Sigmoid colon (tissue), 7 donors: Measurements from ENCODE around the gene EPN3. TPM values are rescaled to one million over a fixed set of nuclear protein-coding genes. Genes with fewer than 3 reads are reported as not detected.

Experiments used
- DNase-seq: peaks from one replicate; pipeline ENCODE4 v3.0.0-alpha.2; 2019
- H3K27ac ChIP-seq, 4 donors: fragments of 200-600 bp; sonication (generic); one replicate each; pipeline ENCODE4 v1.5.1; 2016 to 2019; ENCODE audit warnings: mild to moderate bottlenecking in 1 of 4
- H3K27me3 ChIP-seq, 3 donors: fragments of 200-600 bp; sonication (generic); one replicate each; pipeline ENCODE4 v1.5.1; 2019; ENCODE audit warnings: mild to moderate bottlenecking in 1 of 3
- H3K36me3 ChIP-seq, 4 donors: fragments of 200-600 bp; sonication (generic); one replicate each; pipeline ENCODE4 v1.5.1; 2016 to 2019
- H3K4me1 ChIP-seq, 4 donors: fragments of 200-600 bp; sonication (generic); one replicate each; pipeline ENCODE4 v1.5.1; 2017 to 2019
- H3K4me3 ChIP-seq, 4 donors: fragments of 200-600 bp; sonication (generic); one replicate each; pipeline ENCODE4 v1.5.1; 2017 to 2019; ENCODE audit warnings: mild to moderate bottlenecking in 2 of 4, moderate library complexity in 1 of 4
- H3K9me3 ChIP-seq, 4 donors: fragments of 200-600 bp in 3 of 4; sonication (generic) in 3 of 4; one replicate each; pipeline versions ENCODE4 v1.5.1 to v1.6.1; 2013 to 2019
- CTCF ChIP-seq, 4 experiments: fragments of 450-650 bp in 3 of 4; fragments of 200-600 bp in 1 of 4; IDR thresholded peaks; one replicate each; pipeline ENCODE4 v1.5.1; 2016 to 2019; ENCODE audit warnings: antibody characterized with exemption in 4 of 4, mild to moderate bottlenecking in 3 of 4, moderate library complexity in 2 of 4
- EP300 ChIP-seq, 4 donors: sonication (generic); formaldehyde crosslinking; IDR thresholded peaks; one replicate each; pipeline ENCODE4 v1.6.1; 2017; ENCODE audit warnings: antibody characterized with exemption in 4 of 4
- POLR2A ChIP-seq, 2 donors: fragments of 450-650 bp; IDR thresholded peaks; one replicate each; pipeline ENCODE4 v1.6.1; 2016; ENCODE audit warnings: antibody characterized with exemption in 2 of 2, mild to moderate bottlenecking in 2 of 2, moderate library complexity in 2 of 2
- POLR2AphosphoS5 ChIP-seq, 4 donors: sonication (generic); formaldehyde crosslinking; IDR thresholded peaks; one replicate each; pipeline ENCODE4 v1.6.1; 2017; ENCODE audit warnings: antibody characterized with exemption in 4 of 4
- WGBS, 2 donors: extraction: QIAGEN DNeasy Blood & Tissue Kit; methylation state at CpG; one replicate each; pipeline ENCODE4 v1.1.7; 2013; 5-methylcytosine and 5-hydroxymethylcytosine counted together
- intact Hi-C: fragments of 100-400 bp; cut with DNase I; formaldehyde crosslinking; loops from one replicate; pipeline ENCODE4 v1.15.1; 2023
- polyA plus RNA-seq, 3 donors: library from polyadenylated mRNA; stranded (reverse); fragments of 200-250 nt; gene quantifications; one replicate each; pipeline ENCODE4 v1.2.3, GENCODE V29; 2013
- total RNA-seq, 4 donors: library from RNA; depleted of rRNA; stranded (reverse); fragments of >200 nt; gene quantifications; one replicate each; pipeline ENCODE4 v1.1.0, GENCODE V29; 2016
- donor health status: healthy with polysubstance abuse.
- donor health status: Bipolar disorder and iron deficiency.
- donor health status: healthy.

The EPN3 gene
- total and polyA plus RNA-seq, 7 donors, result 23.4 to 31.7 (median 29.5) TPM; not detected in 4

- H3K4me3 ChIP-seq, result no peak overlapping the region
- H3K9me3 ChIP-seq, result no peaks in the 10 kb centered on the region
- no peaks in the 10 kb centered on the region for H3K27me3 ChIP-seq
- no peak for DNase-seq
- intact Hi-C loops, result loop anchor here (10.0 kb wide), 3 partner anchors 235 to 605 kb away; partner anchors contain the start of gene NME1
- H3K27ac ChIP-seq, result peak overlapping the region in 1 of 4 donors; percentile 40
- H3K4me1 ChIP-seq, result peaks cover 0 to 26% (median 15%) of the 10 kb centered on the region in 4 donors
- TF ChIP-seq CTCF (IDR thresholded peaks at IDR 0.05) (no peak), POLR2A (IDR thresholded peaks at IDR 0.05) (no peak), EP300 (IDR thresholded peaks at IDR 0.05) (no peak), POLR2AphosphoS5 (IDR thresholded peaks at IDR 0.05) (no peak)
- peaks cover 0 to 34% (median 6%) of the 10 kb centered on the region in 4 donors for H3K36me3 ChIP-seq
- 94 to 96% methylated on average over 11 of the region's 11 CpGs for WGBS, 2 donors
Measured at GRCh38 chr17:50549969-50550368, 17.4 kb downstream of the EPN3 start.

GRCh38 chr17:50550661-50551432 lies 18.3 kb downstream of the EPN3 start:
- Histone ChIP-seq H3K36me3 (peaks cover 0 to 43% (median 14%) of the 10 kb centered on the region in 4 donors), H3K4me3 (no peak overlapping the region), H3K4me1 (peaks cover 0 to 26% (median 15%) of the 10 kb centered on the region in 4 donors), H3K27ac (peak overlapping the region in 1 of 4 donors; percentile 40), H3K27me3 (no peaks in the 10 kb centered on the region), H3K9me3 (no peaks in the 10 kb centered on the region)
- DNase-seq, result peak; percentile 95
- 61 to 77% methylated on average over 32 of the region's 32 CpGs for WGBS, 2 donors
- peak; percentile 43 to 83 (median 78) for TF ChIP-seq CTCF (IDR thresholded peaks at IDR 0.05)
- no peak for TF ChIP-seq EP300 (IDR thresholded peaks at IDR 0.05)
- no peak for TF ChIP-seq POLR2A (IDR thresholded peaks at IDR 0.05)
- peak in 2 of 4 donors; percentile 29 for TF ChIP-seq POLR2AphosphoS5 (IDR thresholded peaks at IDR 0.05)
- intact Hi-C loops, result no loop called here

GRCh38 chr17:50551433-50551815 lies 18.9 kb downstream of the EPN3 start:
- TF ChIP-seq EP300 (IDR thresholded peaks at IDR 0.05) (no peak), CTCF (IDR thresholded peaks at IDR 0.05) (no peak), POLR2AphosphoS5 (IDR thresholded peaks at IDR 0.05) (no peak), POLR2A (IDR thresholded peaks at IDR 0.05) (no peak)
- intact Hi-C loops, result no loop called here
- 94 to 96% methylated on average over 8 of the region's 8 CpGs for WGBS, 2 donors
- Histone ChIP-seq H3K4me3 (no peak overlapping the region), H3K27ac (no peak overlapping the region), H3K4me1 (peaks cover 0 to 26% (median 15%) of the 10 kb centered on the region in 4 donors), H3K9me3 (no peaks in the 10 kb centered on the region), H3K27me3 (no peaks in the 10 kb centered on the region), H3K36me3 (peaks cover 0 to 49% (median 14%) of the 10 kb centered on the region in 4 donors)
- DNase-seq, result no peak

GRCh38 chr17:50551884-50552283 lies 19.3 kb downstream of the EPN3 start:
- H3K36me3 ChIP-seq, result peaks cover 0 to 51% (median 14%) of the 10 kb centered on the region in 4 donors
- no peaks in the 10 kb centered on the region for H3K27me3 ChIP-seq
- 93 to 95% methylated on average over 12 of the region's 12 CpGs for WGBS, 2 donors
- H3K27ac ChIP-seq, result no peak overlapping the region
- no peaks in the 10 kb centered on the region for H3K9me3 ChIP-seq
- H3K4me3 ChIP-seq, result no peak overlapping the region
- TF ChIP-seq POLR2A (IDR thresholded peaks at IDR 0.05) (no peak), CTCF (IDR thresholded peaks at IDR 0.05) (no peak), EP300 (IDR thresholded peaks at IDR 0.05) (no peak), POLR2AphosphoS5 (IDR thresholded peaks at IDR 0.05) (no peak)
- peaks cover 0 to 22% (median 15%) of the 10 kb centered on the region in 4 donors for H3K4me1 ChIP-seq
- intact Hi-C loops, result no loop called here
- DNase-seq, result no peak
